ENCODE results near the gene TCP11L2.

DNA sequence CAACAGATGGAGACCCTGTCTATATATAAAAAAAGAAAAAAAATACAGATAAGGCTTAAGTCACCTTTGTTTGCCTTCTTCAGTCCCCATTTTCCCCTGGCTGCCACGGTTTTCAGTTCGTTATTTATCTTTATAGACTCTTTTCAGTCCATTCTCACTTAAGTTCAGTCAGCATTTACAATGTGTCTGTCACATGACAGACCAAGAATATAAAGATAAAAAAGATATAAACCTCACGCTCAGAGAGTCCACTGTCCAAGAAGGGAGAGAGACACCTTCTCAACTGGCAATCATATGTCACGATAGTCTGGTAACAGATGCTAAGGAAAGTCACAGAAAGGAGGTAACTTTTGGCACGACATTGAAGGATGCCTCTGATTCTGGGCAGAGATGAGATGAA is 41.6 kb downstream of the TCP11L2 start:
- TF ChIP-seq, protein P1, sequence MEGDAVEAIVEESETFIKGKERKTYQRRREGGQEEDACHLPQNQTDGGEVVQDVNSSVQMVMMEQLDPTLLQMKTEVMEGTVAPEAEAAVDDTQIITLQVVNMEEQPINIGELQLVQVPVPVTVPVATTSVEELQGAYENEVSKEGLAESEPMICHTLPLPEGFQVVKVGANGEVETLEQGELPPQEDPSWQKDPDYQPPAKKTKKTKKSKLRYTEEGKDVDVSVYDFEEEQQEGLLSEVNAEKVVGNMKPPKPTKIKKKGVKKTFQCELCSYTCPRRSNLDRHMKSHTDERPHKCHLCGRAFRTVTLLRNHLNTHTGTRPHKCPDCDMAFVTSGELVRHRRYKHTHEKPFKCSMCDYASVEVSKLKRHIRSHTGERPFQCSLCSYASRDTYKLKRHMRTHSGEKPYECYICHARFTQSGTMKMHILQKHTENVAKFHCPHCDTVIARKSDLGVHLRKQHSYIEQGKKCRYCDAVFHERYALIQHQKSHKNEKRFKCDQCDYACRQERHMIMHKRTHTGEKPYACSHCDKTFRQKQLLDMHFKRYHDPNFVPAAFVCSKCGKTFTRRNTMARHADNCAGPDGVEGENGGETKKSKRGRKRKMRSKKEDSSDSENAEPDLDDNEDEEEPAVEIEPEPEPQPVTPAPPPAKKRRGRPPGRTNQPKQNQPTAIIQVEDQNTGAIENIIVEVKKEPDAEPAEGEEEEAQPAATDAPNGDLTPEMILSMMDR (IDR thresholded peaks at IDR 0.05; ENCODE audit: insufficient read depth, low read length): no peak
- TF ChIP-seq POLR2AphosphoS5 (IDR thresholded peaks at IDR 0.05; ENCODE audit: low read depth): no peak

Measured in HL-60 (cell line).